Keratinocyte (primary cell): ENCODE measurements around the gene DMKN. TPM values are rescaled to one million over a fixed set of nuclear protein-coding genes. Genes with fewer than 3 reads are reported as not detected.
"Not testable (repeated sequence)": the region's sequence is repeated elsewhere in the genome, so short reads cannot be mapped to it uniquely, and the experiment has no call there.

Experiments
- DNase-seq: peaks from one replicate; pipeline ENCODE4 v3.0.0-alpha.2; 2011; ENCODE audit warnings: low read depth, missing footprints, low spot score
- FAIRE-seq: peaks from 2 replicates; lab custom pipeline; 2011; peaks lifted over from hg19 to GRCh38; lab: Jason Lieb, UNC
- H2AFZ ChIP-seq: 2 replicates; pipeline ENCODE4 v1.6.0; 2012; ENCODE audit warnings: low read length, control low read depth, inconsistent platforms; ENCODE audit not compliant: control insufficient read depth
- H3K27ac ChIP-seq: 2 replicates; pipeline ENCODE4 v1.5.1; 2011; ENCODE audit warnings: low read length; ENCODE audit not compliant: control insufficient read depth, insufficient read depth
- H3K27me3 ChIP-seq: 3 replicates; pipeline ENCODE4 v1.6.0; 2011; ENCODE audit warnings: low read length; ENCODE audit not compliant: control insufficient read depth, insufficient read depth; ENCODE audit errors: extremely low read depth
- H3K36me3 ChIP-seq, 2 experiments: 2 replicates in 1 of 2; 3 replicates in 1 of 2; pipeline ENCODE4 v1.5.1; 2011; ENCODE audit warnings: low read length in 2 of 2, mild to moderate bottlenecking in 1 of 2; ENCODE audit not compliant: control insufficient read depth in 2 of 2, insufficient read depth in 2 of 2; ENCODE audit errors: extremely low read depth in 1 of 2
- H3K4me1 ChIP-seq: 3 replicates; pipeline ENCODE4 v1.5.1; 2011; ENCODE audit warnings: low read length; ENCODE audit not compliant: control insufficient read depth, insufficient read depth; ENCODE audit errors: extremely low read depth
- H3K4me2 ChIP-seq: 3 replicates; pipeline ENCODE4 v1.6.0; 2011; ENCODE audit warnings: low read depth, low read length; ENCODE audit not compliant: control insufficient read depth, insufficient read depth; ENCODE audit errors: extremely low read depth
- H3K4me3 ChIP-seq, 3 experiments: fragments of 200-600 bp in 1 of 3; sonication (generic) in 1 of 3; 2 replicates in 2 of 3; 3 replicates in 1 of 3; pipeline ENCODE4 v1.5.1; 2011 to 2016; ENCODE audit warnings: low read length in 3 of 3, mild to moderate bottlenecking in 3 of 3, control low read depth in 2 of 3, inconsistent platforms in 1 of 3, low read depth in 1 of 3, mixed read lengths in 1 of 3, mixed run types in 1 of 3, moderate library complexity in 1 of 3; ENCODE audit not compliant: control insufficient read depth in 2 of 3, insufficient read depth in 2 of 3; ENCODE audit errors: extremely low read depth in 1 of 3
- H3K79me2 ChIP-seq: 2 replicates; pipeline ENCODE4 v1.6.0; 2012; ENCODE audit warnings: low read length; ENCODE audit not compliant: control insufficient read depth, insufficient read depth
- H3K9ac ChIP-seq: 3 replicates; pipeline ENCODE4 v1.6.0; 2011; ENCODE audit warnings: low read length; ENCODE audit not compliant: control insufficient read depth, insufficient read depth; ENCODE audit errors: extremely low read depth
- H3K9me1 ChIP-seq: 3 replicates; pipeline ENCODE4 v1.6.0; 2011; ENCODE audit warnings: low read length; ENCODE audit not compliant: control insufficient read depth, insufficient read depth; ENCODE audit errors: extremely low read depth
- H3K9me3 ChIP-seq: 2 replicates; pipeline ENCODE4 v1.5.1; 2012; ENCODE audit warnings: low read depth, low read length; ENCODE audit not compliant: control insufficient read depth
- H4K20me1 ChIP-seq: 3 replicates; pipeline ENCODE4 v1.6.0; 2011; ENCODE audit warnings: low read length; ENCODE audit not compliant: control insufficient read depth, insufficient read depth; ENCODE audit errors: extremely low read depth
- EZH2 ChIP-seq: IDR thresholded peaks from one replicate; pipeline ENCODE4 v1.6.1; 2012; ENCODE audit warnings: inconsistent platforms, mild to moderate bottlenecking, low read length, moderate library complexity
- dilution Hi-C: fragments of 300-500 bp; cut with MboI; formaldehyde crosslinking; loops from one replicate; pipeline ENCODE4 v1.7.0; 2020; ENCODE audit warnings: low sequenced_read_pairs; ENCODE audit not compliant: extremely low pct_ligation_motif_present
- polyA plus RNA-seq, 5 experiments: library from polyadenylated mRNA; depleted of rRNA in 3 of 5; stranded (reverse) in 3 of 5; stranded (forward) in 1 of 5; unstranded in 1 of 5; fragments of >200 nt; gene quantifications; 1 replicate in 1 of 5; 2 replicates in 3 of 5; 3 replicates in 1 of 5; pipeline versions ENCODE4 v1.2.1 to v1.2.3, GENCODE V29; 2011 to 2012; ENCODE audit warnings: missing spikeins in 2 of 5, low read depth in 1 of 5, low replicate concordance in 1 of 5
- TF ChIP-seq, protein P1 (sequence below), 3 experiments: IDR thresholded peaks in 1 of 3; conservative IDR thresholded peaks in 1 of 3; optimal IDR thresholded peaks in 1 of 3; 2 replicates in 2 of 3; 3 replicates in 1 of 3; pipeline versions ENCODE3 to v1.5.1; 2011; ENCODE audit warnings: low read length in 3 of 3, mild to moderate bottlenecking in 3 of 3, moderate library complexity in 2 of 3, control low read depth in 1 of 3, inconsistent platforms in 1 of 3; ENCODE audit not compliant: insufficient read depth in 2 of 3; ENCODE audit errors: extremely low read depth in 1 of 3

The DMKN gene
- polyA plus RNA-seq, 1 donor (not counting 4 experiments of a cell fraction or from before 2014, with no cell fraction given) = 235 TPM

DNA sequence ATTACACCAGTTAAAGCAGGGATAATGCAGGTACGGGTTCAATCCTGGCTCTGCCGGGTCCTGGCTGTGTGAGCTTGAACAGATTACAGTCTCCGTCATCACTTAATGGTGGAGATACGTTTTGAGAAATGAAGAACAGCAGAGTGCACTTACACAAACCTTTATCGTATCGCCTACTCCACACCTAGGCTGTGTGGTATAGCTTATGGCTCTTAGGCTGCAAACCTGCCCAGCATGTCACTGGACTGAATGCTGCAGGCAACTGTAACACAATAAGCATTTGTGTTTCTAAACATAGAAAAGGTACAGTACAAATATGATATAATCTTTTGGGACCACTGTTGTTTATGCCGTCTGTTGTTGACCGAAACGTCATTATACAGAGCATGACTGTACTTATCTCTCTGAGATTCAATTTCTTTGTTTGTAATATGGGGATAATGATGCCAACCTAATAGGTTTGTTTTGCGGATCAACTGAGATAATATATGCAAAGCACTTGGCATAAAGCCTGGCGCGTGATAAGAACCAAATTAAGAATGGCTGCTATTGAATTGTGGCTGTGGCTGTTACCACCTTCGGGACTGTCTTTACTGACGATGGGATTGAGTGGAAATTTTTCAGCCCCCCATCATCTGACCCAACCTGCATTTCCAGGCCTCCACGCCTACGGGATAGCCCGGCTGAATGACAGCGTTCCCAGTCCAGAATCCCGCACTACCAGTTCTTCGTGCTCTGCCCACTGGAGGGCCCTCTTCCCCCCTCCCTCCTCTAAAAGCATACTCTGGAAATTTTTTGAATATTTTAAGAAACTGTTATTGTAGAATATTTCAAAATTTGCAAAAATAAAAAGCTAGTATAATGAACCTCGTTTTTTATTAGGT, 34.4 kb downstream of the DMKN start:
- H3K9ac ChIP-seq = no peak overlapping the region
- H3K4me2 ChIP-seq = no peak overlapping the region
- no peaks in the 10 kb centered on the region for H4K20me1 ChIP-seq
- DNase-seq (no peak), FAIRE-seq (no peak)
- no peak overlapping the region for H2AFZ ChIP-seq
- H3K27ac ChIP-seq = no peak overlapping the region
- H3K36me3 ChIP-seq = no peaks in the 10 kb centered on the region
- H3K4me1 ChIP-seq = no peaks in the 10 kb centered on the region
- H3K79me2 ChIP-seq = no peaks in the 10 kb centered on the region
- TF ChIP-seq, protein P1, sequence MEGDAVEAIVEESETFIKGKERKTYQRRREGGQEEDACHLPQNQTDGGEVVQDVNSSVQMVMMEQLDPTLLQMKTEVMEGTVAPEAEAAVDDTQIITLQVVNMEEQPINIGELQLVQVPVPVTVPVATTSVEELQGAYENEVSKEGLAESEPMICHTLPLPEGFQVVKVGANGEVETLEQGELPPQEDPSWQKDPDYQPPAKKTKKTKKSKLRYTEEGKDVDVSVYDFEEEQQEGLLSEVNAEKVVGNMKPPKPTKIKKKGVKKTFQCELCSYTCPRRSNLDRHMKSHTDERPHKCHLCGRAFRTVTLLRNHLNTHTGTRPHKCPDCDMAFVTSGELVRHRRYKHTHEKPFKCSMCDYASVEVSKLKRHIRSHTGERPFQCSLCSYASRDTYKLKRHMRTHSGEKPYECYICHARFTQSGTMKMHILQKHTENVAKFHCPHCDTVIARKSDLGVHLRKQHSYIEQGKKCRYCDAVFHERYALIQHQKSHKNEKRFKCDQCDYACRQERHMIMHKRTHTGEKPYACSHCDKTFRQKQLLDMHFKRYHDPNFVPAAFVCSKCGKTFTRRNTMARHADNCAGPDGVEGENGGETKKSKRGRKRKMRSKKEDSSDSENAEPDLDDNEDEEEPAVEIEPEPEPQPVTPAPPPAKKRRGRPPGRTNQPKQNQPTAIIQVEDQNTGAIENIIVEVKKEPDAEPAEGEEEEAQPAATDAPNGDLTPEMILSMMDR (optimal IDR thresholded peaks at IDR 0.05 in 1 of 3, IDR thresholded peaks at IDR 0.05 in 1 of 3, conservative IDR thresholded peaks at IDR 0.05 in 1 of 3; ENCODE audit: extremely low read depth in 1 of 3, insufficient read depth in 2 of 3, low read length in 3 of 3) = peak in 2 of 3 experiments; percentile 36 to 40
- no peak for TF ChIP-seq EZH2
- no peaks in the 10 kb centered on the region for H3K9me3 ChIP-seq
- H3K9me1 ChIP-seq = no peaks in the 10 kb centered on the region
- no peak overlapping the region for H3K4me3 ChIP-seq
- dilution Hi-C loops = no loop called here
- no peaks in the 10 kb centered on the region for H3K27me3 ChIP-seq

GRCh38 chr19:35476149-35476548, 37.3 kb downstream of the DMKN start:
- H3K9ac ChIP-seq = no peak overlapping the region
- dilution Hi-C loops = no loop called here
- no peak overlapping the region for H3K27ac ChIP-seq
- H2AFZ ChIP-seq = no peak overlapping the region
- no peaks in the 10 kb centered on the region for H3K9me1 ChIP-seq
- no peak overlapping the region for H3K4me2 ChIP-seq
- no peaks in the 10 kb centered on the region for H4K20me1 ChIP-seq
- H3K4me3 ChIP-seq = no peak overlapping the region
- no peaks in the 10 kb centered on the region for H3K79me2 ChIP-seq
- no peaks in the 10 kb centered on the region for H3K9me3 ChIP-seq
- TF ChIP-seq, protein P1 (optimal IDR thresholded peaks at IDR 0.05 in 1 of 3, IDR thresholded peaks at IDR 0.05 in 1 of 3, conservative IDR thresholded peaks at IDR 0.05 in 1 of 3; ENCODE audit: extremely low read depth in 1 of 3, insufficient read depth in 2 of 3, low read length in 3 of 3) = peak; percentile 8 to 31 (median 28)
- no peak for TF ChIP-seq EZH2
- DNase-seq = no peak
- H3K27me3 ChIP-seq = no peaks in the 10 kb centered on the region
- no peaks in the 10 kb centered on the region for H3K36me3 ChIP-seq
- no peak for FAIRE-seq
- H3K4me1 ChIP-seq = no peaks in the 10 kb centered on the region

GRCh38 chr19:35474594-35474993, 38.9 kb downstream of the DMKN start:
- H3K4me2 ChIP-seq, FAIRE-seq, dilution Hi-C loops, DNase-seq, H3K9me3 ChIP-seq, H3K9ac ChIP-seq, H4K20me1 ChIP-seq, H3K27ac ChIP-seq, H3K4me1 ChIP-seq, H3K36me3 ChIP-seq, H3K4me3 ChIP-seq, H2AFZ ChIP-seq, H3K79me2 ChIP-seq, H3K9me1 ChIP-seq, H3K27me3 ChIP-seq: not testable (repeated sequence)
